ENCODE data around the gene PDIK1L.
A peak's percentile ranks its signal among the peaks of the same experiment; 100 is the strongest.

Gene PDIK1L

GRCh38 chr1:26111530-26112406 is at the start of gene PDIK1L:
PDIK1L (plus strand) TSS chr1:26111824; CDS start chr1:26114309, 2,485 bp downstream.
- peak; percentile 93 for DNase-seq

- no peak for DNase-seq
Measured at GRCh38 chr1:26064553-26064952, 47.1 kb upstream of the PDIK1L start.

DNA sequence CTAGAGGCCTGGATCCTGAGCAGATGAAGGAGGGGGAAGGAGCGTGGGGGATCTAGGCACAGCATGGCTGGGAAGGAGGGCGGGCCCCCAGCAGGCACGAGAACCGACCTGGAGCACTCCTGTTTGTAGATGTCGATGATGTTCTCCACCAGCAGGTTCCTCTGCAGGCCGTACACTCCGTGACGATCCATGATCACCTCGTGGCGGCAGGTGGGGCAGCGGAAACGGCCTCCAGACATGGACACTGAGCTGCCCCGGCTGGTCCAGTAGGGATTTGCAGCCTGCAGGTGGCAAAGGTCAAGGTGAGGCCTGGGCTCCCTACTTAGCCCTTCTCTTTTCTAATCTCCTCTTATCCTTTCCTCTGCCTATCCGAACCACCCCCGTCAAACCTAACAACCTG is 45.5 kb upstream of the PDIK1L start:
- no peak for DNase-seq

DNA sequence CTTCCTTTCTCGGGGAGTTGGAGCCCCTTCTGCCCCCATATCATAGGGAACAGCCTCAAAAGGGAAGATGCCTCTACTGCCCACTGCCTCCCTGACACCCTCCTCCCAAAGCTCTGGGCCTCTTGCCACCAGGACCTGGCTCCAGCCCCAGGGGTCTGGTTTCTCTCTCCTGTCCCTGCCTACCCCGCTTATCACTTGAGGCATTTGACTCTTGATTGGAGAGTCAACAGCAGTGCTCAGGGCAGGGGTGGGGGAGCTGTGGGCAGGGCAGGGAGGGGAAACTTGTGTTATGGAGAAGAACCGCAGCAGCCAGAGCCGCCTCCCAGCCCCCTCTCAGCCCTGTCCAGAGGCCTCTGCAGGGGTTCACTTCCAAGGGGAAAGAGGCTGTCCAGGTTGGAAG is 44.8 kb upstream of the PDIK1L start:
- DNase-seq = no peak

- DNase-seq = no peak
Measured at GRCh38 chr1:26067432-26067911, 44.2 kb upstream of the PDIK1L start, which contains the start of gene TRIM63. TRIM63 (minus strand) TSS chr1:26067630; CDS start chr1:26067494, 136 bp downstream.

GRCh38 chr1:26069941-26070295 is 41.7 kb upstream of the PDIK1L start:
- no peak for DNase-seq

GRCh38 chr1:26070296-26070962 is 41.2 kb upstream of the PDIK1L start:
- no peak for DNase-seq

DNA sequence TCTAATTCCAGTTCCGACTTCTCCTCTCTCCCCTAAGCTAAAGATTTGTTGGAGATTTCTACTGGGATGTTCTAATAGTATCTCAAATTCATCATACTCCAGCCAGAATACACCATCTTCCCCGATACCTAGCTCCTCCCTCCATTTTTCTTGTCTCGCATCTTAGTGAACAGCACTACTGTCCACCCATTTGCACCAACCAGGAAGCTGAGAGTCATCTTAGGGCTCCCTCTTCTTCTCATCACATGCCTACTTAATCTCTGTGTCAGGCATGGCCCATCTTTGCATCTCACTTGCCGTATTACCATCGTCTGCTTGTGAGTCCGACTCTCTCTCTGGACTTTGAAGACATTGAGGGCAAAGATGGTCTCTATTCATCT is 40.7 kb upstream of the PDIK1L start:
- DNase-seq = no peak

DNA sequence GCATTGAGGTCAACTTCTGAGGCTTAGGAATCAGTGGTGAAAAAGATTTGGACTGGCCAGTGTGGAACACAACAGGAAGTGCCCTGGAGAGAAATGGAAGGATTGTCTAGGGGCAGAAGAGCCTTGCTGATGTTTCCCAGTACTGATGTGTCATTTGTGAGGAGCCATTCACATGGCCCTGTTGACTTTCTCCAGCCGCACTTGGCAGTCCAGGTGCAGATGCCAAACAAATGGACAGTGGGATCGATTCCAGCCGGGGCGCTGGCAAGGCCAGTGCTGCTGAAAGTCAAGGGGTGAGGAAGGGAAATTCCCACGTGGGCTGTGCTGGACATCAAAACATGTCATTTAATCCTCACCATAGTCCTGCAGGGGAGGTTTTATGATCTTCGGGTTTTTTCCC is 39.3 kb upstream of the PDIK1L start:
- DNase-seq = no peak

GRCh38 chr1:26075421-26076144 is 36.0 kb upstream of the PDIK1L start:
- DNase-seq = no peak

- DNase-seq = no peak
Measured at GRCh38 chr1:26077524-26077923, 34.1 kb upstream of the PDIK1L start.

DNA sequence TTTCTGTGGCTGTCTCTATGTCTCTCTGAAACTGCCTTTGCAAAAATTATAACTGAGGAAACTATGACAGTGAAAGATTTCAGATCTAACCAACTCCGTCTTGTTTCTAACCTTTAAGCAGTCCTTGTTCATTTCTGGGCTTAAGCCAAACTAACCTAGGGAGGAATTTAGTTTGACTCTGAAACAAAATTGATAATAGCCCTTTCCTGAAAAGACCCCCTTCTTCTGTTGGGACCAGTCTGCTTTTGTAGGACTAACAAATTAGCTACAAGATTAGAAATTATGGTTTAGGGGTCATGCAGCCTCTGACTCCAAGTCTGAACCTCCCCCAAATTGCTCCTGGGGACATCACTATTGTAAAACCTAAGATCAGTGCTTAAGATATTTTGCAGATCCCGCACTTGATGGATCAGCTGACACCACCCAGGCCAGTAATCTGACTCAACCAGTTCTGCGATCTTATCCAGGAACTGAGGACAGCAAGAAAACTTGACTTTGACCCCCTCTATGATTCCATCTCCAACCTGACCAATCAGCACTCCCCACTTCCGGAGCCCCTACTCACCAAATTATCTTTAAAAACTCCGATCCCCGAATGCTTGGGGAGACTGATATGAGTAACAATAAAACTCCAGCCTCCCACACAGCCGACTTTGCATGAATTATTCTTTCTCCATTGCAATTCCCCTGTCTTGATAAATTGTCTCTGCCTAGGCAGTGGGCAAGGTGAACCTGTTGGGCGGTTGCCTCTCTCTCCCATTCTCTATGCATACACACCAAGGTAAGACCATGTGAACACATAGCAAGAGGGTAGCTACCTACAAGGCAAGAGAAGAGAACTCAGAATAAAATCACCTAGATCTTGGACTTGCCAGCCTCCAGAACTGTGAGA is 33.1 kb upstream of the PDIK1L start:
- no peak for DNase-seq

DNA sequence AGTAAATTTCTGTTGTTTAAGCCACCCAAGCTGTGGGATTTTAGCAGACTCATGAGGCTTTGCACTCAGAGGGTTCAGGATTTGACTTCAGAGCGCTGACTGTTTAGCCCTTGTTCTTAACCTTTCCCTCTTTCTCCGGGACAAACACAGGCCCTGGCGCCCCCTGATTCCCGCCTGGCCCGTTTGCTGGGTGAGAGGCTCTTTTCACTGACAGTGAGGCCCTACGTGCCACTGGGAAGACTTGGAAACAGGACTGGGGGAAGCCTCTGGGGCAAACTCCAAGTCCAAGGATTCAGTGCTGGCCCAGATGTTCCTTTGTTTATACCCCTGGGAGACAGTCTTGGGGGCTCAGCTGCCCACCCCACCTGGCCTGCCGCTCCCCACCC is 32.5 kb upstream of the PDIK1L start:
- DNase-seq = no peak

GRCh38 chr1:26079960-26080814 is 31.4 kb upstream of the PDIK1L start:
- no peak for DNase-seq

GRCh38 chr1:26081267-26082019 is 30.2 kb upstream of the PDIK1L start:
- DNase-seq = no peak

DNA sequence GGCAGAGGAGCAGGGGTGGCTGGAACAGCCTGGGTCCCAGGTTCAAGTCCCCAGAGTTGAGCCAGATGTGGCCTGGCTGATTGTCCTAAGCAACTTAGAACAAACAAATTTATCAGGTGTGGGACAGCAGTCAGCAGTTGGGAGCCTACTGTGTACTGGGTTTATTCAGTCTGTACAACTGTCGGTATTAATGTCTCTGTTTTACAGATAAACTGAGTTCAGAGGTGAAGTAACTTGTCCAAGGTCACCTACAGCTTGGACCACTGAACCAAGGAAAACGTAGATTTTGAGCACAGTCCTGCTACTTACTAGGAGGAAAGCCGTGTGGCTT is 29.6 kb upstream of the PDIK1L start:
- no peak for DNase-seq

- peak; percentile 57 for DNase-seq
Measured at GRCh38 chr1:26083208-26083607, 28.4 kb upstream of the PDIK1L start.

DNA sequence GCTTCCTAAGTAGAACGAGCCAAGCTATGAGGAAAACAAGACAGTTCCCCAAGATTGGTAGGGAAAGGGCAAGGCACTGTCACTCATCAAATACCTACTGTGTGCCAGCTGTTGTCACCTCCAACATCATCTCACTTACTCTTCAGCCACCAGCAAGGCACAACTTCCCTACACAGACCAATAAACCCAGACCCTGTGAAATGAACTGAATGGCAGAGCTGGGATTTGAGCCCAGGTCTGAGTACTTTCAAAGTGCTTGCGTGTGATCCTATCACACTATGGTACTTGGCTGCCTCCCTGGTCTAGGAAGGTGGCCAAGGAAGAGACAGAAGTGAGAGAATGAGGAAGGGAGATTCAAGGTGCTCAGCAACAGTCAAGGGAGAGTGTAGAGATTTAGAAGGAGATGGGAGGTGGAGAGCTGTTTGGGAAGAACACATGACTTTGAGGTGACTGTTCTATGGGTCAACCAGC is 27.5 kb upstream of the PDIK1L start:
- peak; percentile 45 for DNase-seq

DNA sequence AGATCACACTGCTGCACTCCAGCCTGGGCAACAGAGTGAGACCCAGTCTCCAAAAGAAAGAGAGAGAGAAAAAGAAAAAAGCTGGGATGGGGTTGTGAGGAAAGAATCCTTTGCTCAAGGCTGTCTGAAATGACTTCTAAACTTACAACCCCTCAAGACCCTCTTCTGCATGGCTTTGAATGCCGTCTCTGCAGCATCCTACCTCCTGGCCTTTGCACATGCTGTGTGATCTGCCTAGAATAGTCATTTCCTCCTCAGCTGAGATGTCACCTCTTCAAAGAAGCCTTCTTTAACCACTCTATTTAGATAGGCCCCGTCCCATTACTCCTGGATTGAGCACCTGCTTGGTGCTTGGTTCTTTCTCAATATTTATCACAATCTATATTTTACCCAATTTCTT is 26.8 kb upstream of the PDIK1L start:
- DNase-seq = no peak

DNA sequence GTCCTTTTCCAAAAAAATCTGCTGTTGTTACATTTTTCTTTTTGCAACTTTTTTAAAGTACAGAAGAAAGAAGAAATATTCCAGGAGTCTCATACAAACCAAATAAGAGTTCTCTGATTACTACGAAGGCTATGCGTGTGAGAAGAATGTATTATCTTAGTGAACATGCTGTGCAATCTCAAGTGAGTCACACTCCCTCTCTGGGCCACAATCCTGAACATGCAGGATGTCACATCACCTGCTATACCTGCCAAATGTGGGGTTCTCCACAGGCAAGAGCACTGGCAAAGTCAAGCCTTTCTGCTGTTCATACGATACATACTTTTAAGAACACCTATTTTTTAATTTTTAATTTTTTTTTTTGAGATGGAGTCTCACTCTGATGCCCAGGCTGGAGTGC is 22.5 kb upstream of the PDIK1L start:
- no peak for DNase-seq

DNA sequence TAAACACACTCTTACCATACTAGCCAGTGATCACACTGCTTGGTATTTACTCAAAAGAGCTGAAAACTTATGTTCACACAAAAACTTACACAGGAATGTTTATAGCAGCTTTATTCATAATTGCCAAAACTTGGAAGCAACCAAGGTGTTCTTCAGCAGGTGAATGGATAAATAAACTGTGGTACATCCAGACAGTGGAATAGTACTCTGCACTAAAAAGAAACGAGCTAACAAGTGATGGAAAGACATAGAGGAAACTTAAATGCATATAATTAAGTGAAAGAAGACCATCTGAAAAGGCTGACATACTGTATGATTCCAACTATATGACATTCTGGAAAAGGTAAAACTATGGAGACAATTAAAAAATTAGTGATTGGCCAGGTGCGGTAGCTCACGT is 20.7 kb upstream of the PDIK1L start:
- DNase-seq = no peak

All from NCI-H226 (cell line).